Endothelial cell of umbilical vein (primary cell): ENCODE results near the gene TVP23A.

ENCODE experiments used
- GATA2 ChIP-seq: IDR thresholded peaks from 2 replicates; pipeline ENCODE4 v1.7.0; 2011; ENCODE audit warnings: low read depth, mild to moderate bottlenecking, moderate library complexity, mixed read lengths, low read length; ENCODE audit not compliant: insufficient read length, insufficient read depth
- POLR2A ChIP-seq: IDR thresholded peaks from 2 replicates; pipeline ENCODE4 v1.6.1; 2012; ENCODE audit warnings: low read depth, mild to moderate bottlenecking, control low read depth, low read length
- POLR2AphosphoS5 ChIP-seq: IDR thresholded peaks from 2 replicates; pipeline ENCODE4 v1.6.1; 2012; ENCODE audit warnings: low read depth, mild to moderate bottlenecking, control low read depth, low read length, moderate library complexity; ENCODE audit not compliant: insufficient read depth
- TF ChIP-seq, protein P1 (sequence below), 2 donors: IDR thresholded peaks; 1 replicate in 1 of 2; 2 replicates in 1 of 2; pipeline ENCODE4 v1.5.1; 2011; ENCODE audit warnings: low read length in 2 of 2, mild to moderate bottlenecking in 2 of 2, moderate library complexity in 2 of 2, control low read depth in 1 of 2, inconsistent platforms in 1 of 2, low read depth in 1 of 2; ENCODE audit not compliant: insufficient read depth in 1 of 2; ENCODE audit errors: extremely low read depth in 1 of 2

DNA sequence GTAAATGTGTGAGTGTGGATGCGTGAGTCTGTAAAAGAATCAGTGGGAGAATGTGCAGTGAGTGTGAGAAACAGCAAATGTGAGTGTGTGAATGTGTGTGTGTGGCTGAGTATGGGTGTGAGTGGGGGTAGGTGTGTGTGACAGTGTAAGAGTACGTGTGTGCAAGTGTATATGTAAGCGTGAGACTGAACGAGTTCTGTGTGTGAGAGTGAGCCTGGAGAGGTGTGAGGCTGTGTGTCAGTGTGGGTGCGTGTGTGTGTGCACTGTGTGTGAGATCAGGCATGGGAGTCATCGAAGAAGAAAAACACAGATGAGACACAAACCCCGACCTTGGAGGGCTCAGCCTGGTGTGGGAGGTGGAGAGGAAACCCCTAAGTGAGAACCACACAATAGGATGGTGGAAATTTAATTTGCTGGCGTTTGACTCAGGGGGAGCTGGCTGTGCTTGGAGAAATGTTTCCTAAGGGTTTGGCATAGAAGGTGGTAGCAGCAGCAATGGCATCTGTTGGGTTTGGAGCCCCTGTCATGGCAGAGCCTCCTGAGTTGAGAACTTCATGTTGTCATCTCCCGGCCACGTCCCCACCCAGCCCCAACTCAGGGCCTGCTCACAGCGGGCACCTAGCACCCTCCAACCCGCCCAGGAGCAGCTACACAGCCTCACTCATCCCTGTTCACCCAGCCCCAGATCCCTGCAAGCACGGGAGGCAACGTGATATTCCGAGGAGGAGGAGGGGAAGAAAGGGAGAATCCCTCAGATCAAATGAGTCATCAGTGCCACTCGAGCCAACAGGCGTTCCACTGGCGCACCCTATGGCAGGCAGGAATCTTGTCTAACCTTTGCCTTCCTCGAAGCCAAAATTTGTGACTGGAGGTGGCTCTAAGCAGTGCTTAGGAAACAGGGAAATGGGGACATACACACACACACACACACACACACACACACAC is 89.2 kb downstream of the TVP23A start:
- TF ChIP-seq, protein P1, sequence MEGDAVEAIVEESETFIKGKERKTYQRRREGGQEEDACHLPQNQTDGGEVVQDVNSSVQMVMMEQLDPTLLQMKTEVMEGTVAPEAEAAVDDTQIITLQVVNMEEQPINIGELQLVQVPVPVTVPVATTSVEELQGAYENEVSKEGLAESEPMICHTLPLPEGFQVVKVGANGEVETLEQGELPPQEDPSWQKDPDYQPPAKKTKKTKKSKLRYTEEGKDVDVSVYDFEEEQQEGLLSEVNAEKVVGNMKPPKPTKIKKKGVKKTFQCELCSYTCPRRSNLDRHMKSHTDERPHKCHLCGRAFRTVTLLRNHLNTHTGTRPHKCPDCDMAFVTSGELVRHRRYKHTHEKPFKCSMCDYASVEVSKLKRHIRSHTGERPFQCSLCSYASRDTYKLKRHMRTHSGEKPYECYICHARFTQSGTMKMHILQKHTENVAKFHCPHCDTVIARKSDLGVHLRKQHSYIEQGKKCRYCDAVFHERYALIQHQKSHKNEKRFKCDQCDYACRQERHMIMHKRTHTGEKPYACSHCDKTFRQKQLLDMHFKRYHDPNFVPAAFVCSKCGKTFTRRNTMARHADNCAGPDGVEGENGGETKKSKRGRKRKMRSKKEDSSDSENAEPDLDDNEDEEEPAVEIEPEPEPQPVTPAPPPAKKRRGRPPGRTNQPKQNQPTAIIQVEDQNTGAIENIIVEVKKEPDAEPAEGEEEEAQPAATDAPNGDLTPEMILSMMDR (IDR thresholded peaks at IDR 0.05; ENCODE audit: extremely low read depth in 1 of 2, insufficient read depth in 1 of 2, low read depth in 1 of 2, low read length in 2 of 2): no peak
- TF ChIP-seq GATA2: no peak
- TF ChIP-seq POLR2AphosphoS5: no peak
- TF ChIP-seq POLR2A: no peak
